WTC11 (cell line): ENCODE results near the gene PCBP1. TPM values are rescaled to one million over a fixed set of nuclear protein-coding genes. Genes with fewer than 3 reads are reported as not detected.
A peak's percentile ranks its signal among the peaks of the same experiment; 100 is the strongest.

Source experiments
- ATAC-seq: fragments of 200-7000 bp; cut with Tn5 transposase; 2 replicates; pipeline ENCODE4 v1.10.0; 2021; ENCODE audit warnings: mild to moderate bottlenecking, moderate library complexity
- CTCF ChIA-PET: fragments of 300-600 bp; sonication (Branson Sonifier 250); formaldehyde crosslinking; loops from one replicate; lab custom pipeline; 2021; ENCODE audit warnings: antibody characterized with exemption; lab: Charles Lee
- POLR2A ChIA-PET: fragments of 350-600 bp; sonication (Branson Sonifier 250); formaldehyde crosslinking; loops from one replicate; lab custom pipeline; 2021; ENCODE audit warnings: antibody characterized with exemption; lab: Charles Lee
- DNase-seq: peaks from one replicate; pipeline ENCODE4 v3.0.0; 2021; ENCODE audit warnings: low spot score
- H3K27ac Mint-ChIP-seq: 2 replicates; pipeline ENCODE4 v1.8.0; 2021; ENCODE audit warnings: mixed read lengths
- H3K27me3 Mint-ChIP-seq: 2 replicates; pipeline ENCODE4 v1.8.0; 2021; ENCODE audit warnings: low read depth, mild to moderate bottlenecking, moderate library complexity, mixed read lengths
- H3K36me3 Mint-ChIP-seq: 2 replicates; pipeline ENCODE4 v1.8.0; 2021; ENCODE audit warnings: mixed read lengths
- H3K4me1 Mint-ChIP-seq: 2 replicates; pipeline ENCODE4 v1.8.0; 2022; ENCODE audit warnings: mixed read lengths
- H3K4me3 Mint-ChIP-seq: 2 replicates; pipeline ENCODE4 v1.8.0; 2021; ENCODE audit warnings: mild to moderate bottlenecking, moderate library complexity, mixed read lengths
- H3K9me3 Mint-ChIP-seq: 2 replicates; pipeline ENCODE4 v1.8.0; 2021; ENCODE audit warnings: mixed read lengths
- ATF6 ChIP-seq: sonication (generic); formaldehyde crosslinking; IDR thresholded peaks from 2 replicates; pipeline ENCODE4 v1.8.1; 2023; ENCODE audit warnings: mild to moderate bottlenecking, missing genetic modification reagents
- CBFB ChIP-seq: sonication (generic); formaldehyde crosslinking; IDR thresholded peaks from 2 replicates; pipeline ENCODE4 v1.8.1; 2022; ENCODE audit warnings: mild to moderate bottlenecking, low read depth, missing genetic modification reagents
- GTF2I ChIP-seq: fragments of 250-450 bp; sonication (Bioruptor Pico); conservative IDR thresholded peaks from 2 replicates; pipeline ENCODE4 v1.4.0; 2021; ENCODE audit warnings: mild to moderate bottlenecking
- HMGXB4 ChIP-seq: sonication (generic); formaldehyde crosslinking; IDR thresholded peaks from 2 replicates; pipeline ENCODE4 v1.8.1; 2023; ENCODE audit warnings: mild to moderate bottlenecking, moderate library complexity, missing genetic modification reagents
- MAX ChIP-seq: sonication (generic); formaldehyde crosslinking; IDR thresholded peaks from 2 replicates; pipeline ENCODE4 v1.8.0; 2022; ENCODE audit warnings: mild to moderate bottlenecking, missing genetic modification reagents
- MYBL2 ChIP-seq: sonication (generic); formaldehyde crosslinking; IDR thresholded peaks from 2 replicates; pipeline ENCODE4 v1.8.1; 2023; ENCODE audit warnings: mild to moderate bottlenecking, moderate library complexity, missing genetic modification reagents
- SP1 ChIP-seq: sonication (generic); formaldehyde crosslinking; conservative IDR thresholded peaks from 2 replicates; pipeline ENCODE4 v1.8.1; 2022; ENCODE audit warnings: missing genetic modification reagents
- STAT6 ChIP-seq: sonication (generic); formaldehyde crosslinking; conservative IDR thresholded peaks from 2 replicates; pipeline ENCODE4 v1.8.1; 2023; ENCODE audit warnings: mild to moderate bottlenecking, low read depth, missing genetic modification reagents, moderate library complexity
- TEAD4 ChIP-seq: sonication (generic); formaldehyde crosslinking; IDR thresholded peaks from 2 replicates; pipeline ENCODE4 v1.8.0; 2022; ENCODE audit warnings: mild to moderate bottlenecking, missing genetic modification reagents
- ZBTB21 ChIP-seq: sonication (generic); formaldehyde crosslinking; IDR thresholded peaks from 2 replicates; pipeline ENCODE4 v1.8.1; 2023; ENCODE audit warnings: mild to moderate bottlenecking, missing genetic modification reagents, borderline replicate concordance
- ZNF121 ChIP-seq: sonication (generic); formaldehyde crosslinking; IDR thresholded peaks from 2 replicates; pipeline ENCODE4 v1.8.0; 2023; ENCODE audit warnings: missing genetic modification reagents
- ZNF263 ChIP-seq: sonication (generic); formaldehyde crosslinking; IDR thresholded peaks from 2 replicates; pipeline ENCODE4 v1.8.1; 2022; ENCODE audit warnings: low read depth, mild to moderate bottlenecking, moderate library complexity, missing genetic modification reagents
- total RNA-seq: library from RNA; stranded (reverse); gene quantifications from 3 replicates; pipeline ENCODE4 v1.2.3, GENCODE V29; 2021
- TF ChIP-seq, protein P1 (sequence below): fragments of 250-450 bp; sonication (Bioruptor Pico); IDR thresholded peaks from 2 replicates; pipeline ENCODE4 v1.9.0; 2021; ENCODE audit warnings: mild to moderate bottlenecking, borderline replicate concordance
- TF ChIP-seq, protein P2 (sequence below): sonication (generic); formaldehyde crosslinking; IDR thresholded peaks from 2 replicates; pipeline ENCODE4 v1.8.1; 2023; ENCODE audit warnings: mild to moderate bottlenecking, missing genetic modification reagents, borderline replicate concordance
- TF ChIP-seq, protein P3 (sequence below): sonication (generic); formaldehyde crosslinking; IDR thresholded peaks from 2 replicates; pipeline ENCODE4 v1.8.0; 2023; ENCODE audit warnings: missing genetic modification reagents

The PCBP1 gene
- total RNA-seq, 1 experiment from 2014 or later, result 489 TPM

- DNase-seq (no peak), ATAC-seq (no peak)
- CTCF ChIA-PET, result interaction anchor here (0.6 to 1.1 kb wide), 3 partner anchors 9 to 134 kb away, joined by 3 to 5 read pairs (median 5); no protein-coding TSS in a partner anchor
- no peak overlapping the region for H3K4me3 Mint-ChIP-seq
- H3K36me3 Mint-ChIP-seq, result peaks cover 29% of the 10 kb centered on the region
- no peaks in the 10 kb centered on the region for H3K9me3 Mint-ChIP-seq
- POLR2A ChIA-PET, result no interaction called here
- H3K4me1 Mint-ChIP-seq, result peaks cover 4% of the 10 kb centered on the region
- no peaks in the 10 kb centered on the region for H3K27me3 Mint-ChIP-seq
- peak overlapping the region; percentile 47 for H3K27ac Mint-ChIP-seq
- TF ChIP-seq SP1 (no peak), GTF2I (no peak), ZNF121 (CRISPR knock-in tag) (no peak), STAT6 (CRISPR knock-in tag) (no peak), MYBL2 (CRISPR knock-in tag) (no peak), CBFB (CRISPR knock-in tag) (no peak), TEAD4 (no peak), HMGXB4 (CRISPR knock-in tag) (no peak), ZNF263 (no peak), ZBTB21 (no peak), ATF6 (no peak), MAX (CRISPR knock-in tag) (no peak)
- TF ChIP-seq, protein P1, sequence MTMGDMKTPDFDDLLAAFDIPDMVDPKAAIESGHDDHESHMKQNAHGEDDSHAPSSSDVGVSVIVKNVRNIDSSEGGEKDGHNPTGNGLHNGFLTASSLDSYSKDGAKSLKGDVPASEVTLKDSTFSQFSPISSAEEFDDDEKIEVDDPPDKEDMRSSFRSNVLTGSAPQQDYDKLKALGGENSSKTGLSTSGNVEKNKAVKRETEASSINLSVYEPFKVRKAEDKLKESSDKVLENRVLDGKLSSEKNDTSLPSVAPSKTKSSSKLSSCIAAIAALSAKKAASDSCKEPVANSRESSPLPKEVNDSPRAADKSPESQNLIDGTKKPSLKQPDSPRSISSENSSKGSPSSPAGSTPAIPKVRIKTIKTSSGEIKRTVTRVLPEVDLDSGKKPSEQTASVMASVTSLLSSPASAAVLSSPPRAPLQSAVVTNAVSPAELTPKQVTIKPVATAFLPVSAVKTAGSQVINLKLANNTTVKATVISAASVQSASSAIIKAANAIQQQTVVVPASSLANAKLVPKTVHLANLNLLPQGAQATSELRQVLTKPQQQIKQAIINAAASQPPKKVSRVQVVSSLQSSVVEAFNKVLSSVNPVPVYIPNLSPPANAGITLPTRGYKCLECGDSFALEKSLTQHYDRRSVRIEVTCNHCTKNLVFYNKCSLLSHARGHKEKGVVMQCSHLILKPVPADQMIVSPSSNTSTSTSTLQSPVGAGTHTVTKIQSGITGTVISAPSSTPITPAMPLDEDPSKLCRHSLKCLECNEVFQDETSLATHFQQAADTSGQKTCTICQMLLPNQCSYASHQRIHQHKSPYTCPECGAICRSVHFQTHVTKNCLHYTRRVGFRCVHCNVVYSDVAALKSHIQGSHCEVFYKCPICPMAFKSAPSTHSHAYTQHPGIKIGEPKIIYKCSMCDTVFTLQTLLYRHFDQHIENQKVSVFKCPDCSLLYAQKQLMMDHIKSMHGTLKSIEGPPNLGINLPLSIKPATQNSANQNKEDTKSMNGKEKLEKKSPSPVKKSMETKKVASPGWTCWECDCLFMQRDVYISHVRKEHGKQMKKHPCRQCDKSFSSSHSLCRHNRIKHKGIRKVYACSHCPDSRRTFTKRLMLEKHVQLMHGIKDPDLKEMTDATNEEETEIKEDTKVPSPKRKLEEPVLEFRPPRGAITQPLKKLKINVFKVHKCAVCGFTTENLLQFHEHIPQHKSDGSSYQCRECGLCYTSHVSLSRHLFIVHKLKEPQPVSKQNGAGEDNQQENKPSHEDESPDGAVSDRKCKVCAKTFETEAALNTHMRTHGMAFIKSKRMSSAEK (CRISPR knock-in tag), result no peak
- TF ChIP-seq, protein P2, sequence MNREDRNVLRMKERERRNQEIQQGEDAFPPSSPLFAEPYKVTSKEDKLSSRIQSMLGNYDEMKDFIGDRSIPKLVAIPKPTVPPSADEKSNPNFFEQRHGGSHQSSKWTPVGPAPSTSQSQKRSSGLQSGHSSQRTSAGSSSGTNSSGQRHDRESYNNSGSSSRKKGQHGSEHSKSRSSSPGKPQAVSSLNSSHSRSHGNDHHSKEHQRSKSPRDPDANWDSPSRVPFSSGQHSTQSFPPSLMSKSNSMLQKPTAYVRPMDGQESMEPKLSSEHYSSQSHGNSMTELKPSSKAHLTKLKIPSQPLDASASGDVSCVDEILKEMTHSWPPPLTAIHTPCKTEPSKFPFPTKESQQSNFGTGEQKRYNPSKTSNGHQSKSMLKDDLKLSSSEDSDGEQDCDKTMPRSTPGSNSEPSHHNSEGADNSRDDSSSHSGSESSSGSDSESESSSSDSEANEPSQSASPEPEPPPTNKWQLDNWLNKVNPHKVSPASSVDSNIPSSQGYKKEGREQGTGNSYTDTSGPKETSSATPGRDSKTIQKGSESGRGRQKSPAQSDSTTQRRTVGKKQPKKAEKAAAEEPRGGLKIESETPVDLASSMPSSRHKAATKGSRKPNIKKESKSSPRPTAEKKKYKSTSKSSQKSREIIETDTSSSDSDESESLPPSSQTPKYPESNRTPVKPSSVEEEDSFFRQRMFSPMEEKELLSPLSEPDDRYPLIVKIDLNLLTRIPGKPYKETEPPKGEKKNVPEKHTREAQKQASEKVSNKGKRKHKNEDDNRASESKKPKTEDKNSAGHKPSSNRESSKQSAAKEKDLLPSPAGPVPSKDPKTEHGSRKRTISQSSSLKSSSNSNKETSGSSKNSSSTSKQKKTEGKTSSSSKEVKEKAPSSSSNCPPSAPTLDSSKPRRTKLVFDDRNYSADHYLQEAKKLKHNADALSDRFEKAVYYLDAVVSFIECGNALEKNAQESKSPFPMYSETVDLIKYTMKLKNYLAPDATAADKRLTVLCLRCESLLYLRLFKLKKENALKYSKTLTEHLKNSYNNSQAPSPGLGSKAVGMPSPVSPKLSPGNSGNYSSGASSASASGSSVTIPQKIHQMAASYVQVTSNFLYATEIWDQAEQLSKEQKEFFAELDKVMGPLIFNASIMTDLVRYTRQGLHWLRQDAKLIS, result no peak
- TF ChIP-seq, protein P3, sequence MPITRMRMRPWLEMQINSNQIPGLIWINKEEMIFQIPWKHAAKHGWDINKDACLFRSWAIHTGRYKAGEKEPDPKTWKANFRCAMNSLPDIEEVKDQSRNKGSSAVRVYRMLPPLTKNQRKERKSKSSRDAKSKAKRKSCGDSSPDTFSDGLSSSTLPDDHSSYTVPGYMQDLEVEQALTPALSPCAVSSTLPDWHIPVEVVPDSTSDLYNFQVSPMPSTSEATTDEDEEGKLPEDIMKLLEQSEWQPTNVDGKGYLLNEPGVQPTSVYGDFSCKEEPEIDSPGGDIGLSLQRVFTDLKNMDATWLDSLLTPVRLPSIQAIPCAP, result no peak
Measured at GRCh38 chr2:70073493-70073892, 13.8 kb upstream of the PCBP1 start.
